HG03196 (cell line): Measurements from ENCODE around the gene MPPE1.
"Not testable (repeated sequence)": the region's sequence is repeated elsewhere in the genome, so short reads cannot be mapped to it uniquely, and the experiment has no call there.

Experiments used
- ATAC-seq: cut with Tn5 transposase; IDR thresholded peaks from one replicate; pipeline ENCODE4 v1.9.1; 2021; ENCODE audit not compliant: unreplicated experiment

MPPE1 gene

DNA sequence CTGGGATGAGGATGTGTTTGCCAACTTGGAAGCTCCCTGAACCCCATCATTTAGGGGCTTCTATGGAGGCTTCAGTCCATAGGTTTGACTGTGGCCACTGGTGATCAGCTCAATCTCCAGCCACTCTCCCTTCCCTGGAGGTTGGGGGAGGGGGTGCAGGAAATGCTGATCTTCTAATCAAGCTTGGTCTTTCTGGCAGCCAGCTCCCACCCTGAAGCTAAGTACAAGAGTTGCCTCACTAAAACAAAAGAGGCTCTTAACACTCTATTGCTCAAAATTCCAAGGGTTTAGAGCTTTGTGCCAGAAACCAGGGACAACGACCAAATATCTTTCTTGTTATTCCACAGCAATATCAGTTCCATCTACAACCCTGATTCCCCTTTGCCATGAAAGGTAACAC, 19.4 kb upstream of the MPPE1 start:
- no peak for ATAC-seq

DNA sequence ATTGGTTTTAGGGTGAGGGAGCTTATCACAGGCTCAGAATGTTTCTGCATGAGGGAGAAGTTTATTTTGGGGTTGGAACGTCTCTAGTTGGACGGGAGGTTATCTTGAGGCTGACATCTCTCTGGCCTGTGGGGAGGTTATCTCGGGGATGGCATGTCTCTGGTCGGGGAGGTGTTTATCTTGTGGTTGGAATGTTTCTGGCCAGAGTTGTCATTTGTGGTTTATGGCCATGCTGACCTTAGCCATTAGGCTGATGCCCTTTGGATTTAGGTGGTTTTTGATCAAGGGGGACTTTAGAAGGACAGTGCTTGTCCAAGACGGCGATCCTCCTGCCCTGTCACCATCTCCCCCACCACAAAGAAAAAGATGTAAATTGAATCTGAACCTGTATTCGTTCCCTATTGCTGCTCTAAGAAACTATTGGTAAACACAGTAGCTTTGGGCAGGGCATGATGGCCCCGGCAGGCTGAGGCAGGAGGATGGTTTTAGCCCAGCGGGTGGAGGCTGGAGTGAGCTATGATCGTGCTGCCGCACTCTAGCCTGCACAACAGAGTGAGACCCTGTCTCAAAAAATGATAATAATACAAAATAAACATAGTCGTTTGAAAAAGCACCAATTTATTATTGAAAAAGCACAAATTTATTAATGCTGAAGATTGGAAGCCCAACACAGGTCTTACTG, 17.8 kb upstream of the MPPE1 start:
- no peak for ATAC-seq

DNA sequence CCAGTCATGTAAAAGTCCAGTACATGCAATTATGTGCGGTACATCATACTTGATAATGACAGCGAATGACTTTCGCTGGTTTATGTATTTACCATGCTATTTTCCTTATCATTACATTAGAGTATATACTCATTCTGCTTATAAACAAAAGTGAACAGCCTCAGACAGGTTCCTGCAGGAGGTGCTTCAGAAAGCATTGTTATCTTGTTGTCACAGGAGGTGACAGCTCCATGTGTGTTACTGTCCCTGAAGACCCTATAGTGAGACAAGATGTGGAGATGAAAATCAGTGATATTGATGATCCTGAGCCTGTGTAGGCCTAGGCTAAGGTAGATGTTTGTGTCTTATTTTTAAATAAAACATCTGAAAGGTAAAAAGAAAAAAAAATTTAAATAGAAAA, 15.3 kb upstream of the MPPE1 start:
- ATAC-seq: no peak

DNA sequence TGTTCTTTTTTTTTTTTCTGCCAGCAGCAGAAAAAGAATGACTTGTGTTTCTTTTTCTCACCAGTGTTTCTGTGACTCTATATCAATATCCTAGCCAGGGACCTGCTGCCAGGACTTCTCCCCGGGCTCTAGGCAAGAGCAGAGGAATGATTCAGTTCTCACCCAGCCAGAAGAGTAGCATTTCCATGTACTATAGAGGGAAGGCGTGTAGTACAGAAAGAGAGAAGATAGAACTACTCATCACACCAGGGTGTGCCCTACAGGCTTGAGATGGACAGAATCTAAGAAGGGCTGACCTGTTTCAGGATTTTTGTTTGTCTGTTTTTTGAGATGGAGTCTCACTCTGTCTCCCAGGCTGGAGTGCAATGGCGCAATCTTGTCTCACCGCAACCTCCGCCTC, 11.4 kb upstream of the MPPE1 start:
- ATAC-seq: not testable (repeated sequence)

DNA sequence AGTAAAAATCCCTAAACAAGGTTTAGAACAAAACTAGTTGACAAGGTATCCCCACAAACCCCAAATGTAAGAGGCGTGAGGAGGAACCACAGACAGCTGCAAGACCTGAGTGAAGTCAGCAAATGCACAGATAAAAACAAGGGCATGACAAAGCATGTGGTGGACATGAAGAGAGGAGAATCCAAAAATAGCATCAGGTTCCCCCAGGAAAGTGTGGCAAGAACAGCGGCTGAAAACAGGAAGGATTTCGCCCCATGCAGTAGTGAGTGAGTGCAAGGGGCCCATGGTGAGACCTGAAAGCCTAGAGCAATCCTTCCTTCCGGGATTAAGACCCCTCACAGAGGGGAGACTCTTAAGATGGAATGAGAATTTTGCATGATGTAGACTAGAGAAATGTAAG, 8.8 kb upstream of the MPPE1 start:
- ATAC-seq: not testable (repeated sequence)

DNA sequence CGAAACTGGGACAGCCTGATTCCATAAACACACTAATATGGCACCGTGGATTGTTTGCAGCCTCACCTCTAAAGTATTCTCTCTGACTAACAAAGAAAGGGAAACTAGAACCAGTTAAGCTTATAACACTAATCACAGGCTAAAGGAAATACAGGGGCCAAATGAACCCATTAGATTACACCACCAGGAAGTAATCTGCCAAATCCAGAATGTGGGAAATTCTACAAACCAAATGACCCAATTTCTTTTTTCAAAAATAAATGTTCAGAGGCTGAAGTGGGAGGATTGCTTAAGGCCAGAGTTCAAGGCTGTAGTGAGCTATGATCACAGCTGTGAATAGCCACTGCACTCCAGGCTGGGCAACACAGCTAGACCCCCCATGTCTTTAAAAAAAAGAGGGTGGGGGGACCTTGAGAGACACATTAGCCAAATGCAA, 1.5 kb upstream of the MPPE1 start:
- no peak for ATAC-seq

DNA sequence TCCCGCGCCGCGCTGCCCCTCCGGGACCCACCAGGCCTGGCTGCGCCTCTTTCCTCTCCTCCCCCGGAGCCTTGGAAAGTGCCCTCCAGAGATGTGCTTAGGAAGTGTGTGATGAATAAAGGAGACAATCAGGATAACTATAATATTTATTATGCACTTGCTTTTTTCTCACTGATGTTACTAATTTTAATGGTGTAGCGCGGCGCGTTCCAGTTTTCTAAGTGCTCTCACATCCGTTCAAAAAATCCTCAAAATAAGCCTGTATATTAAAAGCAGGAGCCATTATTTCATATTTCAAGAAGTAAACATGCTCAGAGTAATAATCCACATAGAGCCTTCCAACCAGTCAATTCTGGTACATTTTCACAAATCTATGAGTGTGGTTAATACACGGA, 941 bp upstream of the MPPE1 start:
- no peak for ATAC-seq

DNA sequence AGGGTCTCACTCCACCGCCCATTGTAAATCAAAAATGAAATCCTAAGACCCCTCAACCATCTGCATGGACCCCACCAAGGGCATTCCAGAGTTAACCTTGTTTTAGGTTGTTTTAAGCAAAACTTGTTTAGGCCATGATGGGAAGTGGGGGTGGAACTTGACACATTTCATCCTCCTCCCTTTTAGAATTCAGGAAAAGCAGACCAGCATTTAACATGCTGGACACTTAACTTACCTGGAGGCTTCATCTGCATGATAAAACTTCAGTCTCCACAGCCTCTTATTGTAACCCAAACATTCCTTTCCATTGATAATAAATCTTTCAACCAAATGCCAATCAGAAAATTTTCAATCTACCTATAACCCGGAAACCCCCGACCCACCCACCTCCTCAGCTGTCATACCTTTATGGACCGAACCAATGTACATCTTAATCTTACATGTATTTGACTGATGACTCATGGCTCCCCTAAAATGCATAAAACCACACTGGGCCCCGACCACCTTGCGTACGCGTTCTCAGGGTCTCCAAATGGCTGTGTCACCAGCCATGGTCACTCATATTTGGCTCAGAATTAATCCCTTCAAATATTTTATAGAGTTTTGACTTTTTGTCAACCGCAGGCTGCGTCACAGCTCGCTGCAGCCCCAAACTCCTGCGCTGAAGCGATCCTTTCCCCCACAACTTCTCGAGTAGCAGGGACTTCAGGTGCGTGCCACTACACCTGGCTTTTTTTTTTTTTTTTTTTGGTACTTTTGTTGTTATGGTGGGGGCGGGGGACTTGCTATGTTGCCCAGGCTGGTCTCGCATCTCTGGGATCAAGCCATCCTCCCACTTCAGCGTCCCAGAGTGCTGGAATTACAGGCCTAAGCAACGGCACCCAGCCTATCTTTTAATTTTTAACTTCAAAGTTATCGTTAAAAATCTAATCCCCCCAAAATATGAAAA, 917 bp downstream of the MPPE1 start:
- ATAC-seq: no peak

DNA sequence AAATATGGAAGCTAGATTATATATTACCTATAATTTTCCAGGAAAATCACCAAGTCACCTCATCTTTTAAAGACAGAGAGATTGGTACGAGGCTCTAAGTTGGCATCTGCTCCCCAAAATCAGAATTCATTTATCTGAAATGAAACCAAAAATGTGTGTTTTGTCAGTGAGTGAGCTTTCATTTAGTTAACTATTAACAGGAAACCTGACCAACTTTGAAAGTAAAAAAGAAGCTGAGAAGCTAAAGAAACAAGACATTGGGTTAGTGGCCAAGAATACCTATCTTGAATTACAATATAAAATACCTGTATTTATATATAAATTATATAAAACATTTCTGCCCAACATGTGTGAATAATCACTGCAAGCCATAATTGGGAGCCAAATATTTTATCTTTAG, 1.9 kb downstream of the MPPE1 start:
- no peak for ATAC-seq

DNA sequence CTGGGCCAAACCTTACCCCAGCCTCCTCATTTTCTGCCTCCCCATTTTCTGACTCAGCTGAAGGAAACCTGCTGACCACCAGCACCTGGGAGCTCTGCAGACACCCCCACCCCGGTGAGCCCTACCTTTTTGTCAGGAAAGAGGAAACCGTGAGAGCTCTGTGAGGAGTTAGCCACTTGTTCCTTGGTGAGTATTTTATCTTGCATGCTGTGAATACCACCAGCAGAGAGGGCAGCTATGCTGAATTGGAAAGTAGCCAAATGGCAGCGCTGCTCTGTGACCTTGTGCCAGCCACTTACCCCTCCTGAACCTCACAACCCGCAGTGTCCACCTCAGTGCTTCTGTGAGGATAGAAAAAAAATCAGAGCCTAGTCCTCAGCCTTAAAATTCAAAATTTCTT, 2.5 kb downstream of the MPPE1 start:
- ATAC-seq: no peak

DNA sequence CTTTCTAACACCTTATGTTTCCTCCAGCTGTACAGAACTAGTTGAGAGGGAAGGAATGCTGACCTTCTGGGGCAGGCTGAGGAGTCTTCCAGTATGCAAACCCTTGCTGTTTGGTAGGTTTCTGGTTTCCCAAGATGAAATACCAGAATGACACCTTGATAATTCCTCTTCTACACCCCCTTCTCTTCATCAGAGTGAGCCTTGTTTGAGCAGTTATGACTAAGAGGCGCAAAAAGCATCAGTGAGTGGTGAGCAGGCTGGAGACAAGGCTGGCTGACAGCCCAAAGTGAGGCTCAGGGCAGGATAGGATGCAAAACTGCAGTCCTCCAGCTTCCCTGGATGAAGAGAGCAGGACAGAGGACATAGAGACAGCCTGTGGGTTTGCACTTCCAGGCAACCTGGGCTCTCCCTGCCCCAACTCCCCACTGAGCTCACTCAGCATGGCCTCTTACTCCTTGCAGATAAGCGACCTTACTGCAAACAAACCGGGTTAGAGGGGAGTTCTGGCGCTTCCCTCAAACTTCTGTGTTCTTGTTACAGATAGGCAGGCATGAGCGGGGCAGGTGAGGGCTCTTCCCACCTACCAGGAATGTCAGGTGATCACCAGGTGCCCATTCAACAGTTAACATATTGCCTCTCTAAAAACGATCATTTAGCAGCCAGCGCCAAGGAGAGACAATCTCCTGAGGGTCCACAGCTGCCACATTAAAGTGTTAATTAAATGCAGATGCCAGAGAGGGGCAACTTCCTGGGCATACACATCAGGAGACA, 5.4 kb downstream of the MPPE1 start:
- no peak for ATAC-seq

DNA sequence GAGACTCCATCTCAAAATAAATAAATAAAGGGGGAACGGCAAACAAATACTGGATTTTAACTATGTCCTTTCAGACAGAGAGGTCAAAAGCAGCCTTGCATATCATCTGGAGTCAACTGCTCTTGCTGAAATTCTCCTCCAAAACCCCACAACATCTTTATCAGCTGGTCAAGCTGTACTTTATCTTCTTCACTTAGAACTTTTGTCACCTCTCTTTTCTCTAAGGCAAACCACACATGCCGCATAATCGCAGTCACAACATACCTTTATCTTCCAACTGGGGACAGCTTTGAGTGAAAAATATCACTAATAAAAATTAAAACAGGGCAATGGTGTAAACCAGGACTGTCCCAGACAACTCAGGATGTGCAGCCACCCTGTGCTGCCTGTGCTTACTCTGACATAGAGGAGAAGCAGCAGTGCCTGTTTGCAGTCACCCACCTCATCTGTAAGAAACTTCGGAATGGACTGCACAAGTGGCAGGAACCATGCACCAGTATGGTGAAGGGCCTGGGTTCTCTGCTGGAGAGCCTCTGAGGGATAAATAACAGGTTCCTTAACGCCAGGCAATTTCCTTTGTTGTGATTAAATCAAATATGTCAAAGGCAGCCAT, 6.2 kb downstream of the MPPE1 start:
- ATAC-seq: no peak

DNA sequence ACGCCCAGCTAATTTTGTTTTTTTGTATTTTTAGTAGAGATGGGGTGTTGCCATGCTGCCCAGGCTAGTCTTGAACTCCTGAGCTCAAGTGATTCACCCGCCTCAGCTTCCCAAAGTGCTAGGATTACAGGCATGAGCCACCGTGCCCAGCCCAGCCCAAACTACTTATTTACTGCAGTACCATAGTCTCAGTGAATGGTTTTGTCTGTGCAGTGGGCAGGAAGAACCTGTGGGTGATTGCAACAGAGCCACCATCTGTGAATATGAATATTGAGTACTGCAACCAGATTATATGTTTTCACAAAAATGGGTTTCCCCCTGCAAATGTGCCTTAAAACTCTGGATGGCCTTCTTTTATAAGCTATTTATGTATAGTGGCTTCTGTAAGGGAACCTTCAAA, 9.1 kb downstream of the MPPE1 start:
- no peak for ATAC-seq

DNA sequence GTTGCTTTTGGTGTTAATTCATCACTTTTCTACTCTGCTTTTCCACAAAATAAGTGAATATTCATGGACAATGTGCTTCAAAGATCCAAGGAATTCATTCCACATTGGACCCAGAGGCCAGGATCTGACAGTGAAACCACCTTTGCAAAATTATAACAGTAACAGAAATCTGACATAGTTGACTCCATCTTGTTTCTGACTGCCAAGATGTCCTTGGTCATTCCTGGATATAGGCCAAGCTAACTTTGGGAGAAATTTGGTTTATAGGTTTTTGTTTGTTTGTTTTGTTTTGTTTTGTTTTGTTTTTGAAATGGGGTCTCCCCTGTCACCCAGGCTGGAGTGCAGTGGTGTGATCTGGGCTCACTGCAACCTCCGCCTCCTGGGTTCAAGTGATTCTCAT, 10.3 kb downstream of the MPPE1 start:
- ATAC-seq: no peak

DNA sequence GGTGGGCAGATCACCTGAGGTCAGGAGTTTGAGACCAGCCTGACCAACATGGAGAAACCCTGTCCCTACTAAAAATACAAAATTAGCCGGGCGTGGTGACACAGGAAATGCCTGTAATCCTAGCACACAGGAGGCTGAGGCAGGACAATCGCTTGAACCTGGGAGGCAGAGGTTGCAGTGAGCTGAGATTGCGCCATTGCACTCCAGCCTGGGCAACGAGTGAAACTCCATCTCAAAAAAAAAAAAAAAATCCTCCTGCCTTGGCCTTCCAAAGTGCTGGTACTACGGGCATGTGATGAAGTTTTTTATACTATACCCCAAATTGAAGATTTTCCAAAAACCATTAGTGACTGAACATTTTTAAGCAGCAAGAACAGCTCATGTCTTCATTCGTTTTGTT, 15.7 kb downstream of the MPPE1 start:
- ATAC-seq: not testable (repeated sequence)

DNA sequence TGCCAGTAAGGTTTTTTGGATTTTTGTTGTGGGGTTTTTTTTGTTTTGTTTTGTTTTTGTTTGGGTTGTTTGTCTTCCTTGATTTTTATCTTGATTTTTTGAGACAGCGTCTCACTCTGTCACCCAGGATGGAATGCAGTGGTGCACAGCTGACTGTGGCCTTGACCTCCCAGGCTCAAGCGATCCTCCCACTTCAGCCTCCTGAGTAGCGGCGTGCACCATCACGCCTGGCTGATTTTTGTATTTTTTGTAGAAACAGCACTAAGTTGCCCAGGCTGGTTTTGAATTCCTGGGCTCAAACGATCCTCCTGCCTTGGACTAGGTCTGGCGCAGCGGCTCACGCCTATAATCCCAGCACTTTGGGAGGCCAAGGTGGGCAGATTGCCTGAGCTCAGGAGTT, 16.4 kb downstream of the MPPE1 start:
- ATAC-seq: no peak

DNA sequence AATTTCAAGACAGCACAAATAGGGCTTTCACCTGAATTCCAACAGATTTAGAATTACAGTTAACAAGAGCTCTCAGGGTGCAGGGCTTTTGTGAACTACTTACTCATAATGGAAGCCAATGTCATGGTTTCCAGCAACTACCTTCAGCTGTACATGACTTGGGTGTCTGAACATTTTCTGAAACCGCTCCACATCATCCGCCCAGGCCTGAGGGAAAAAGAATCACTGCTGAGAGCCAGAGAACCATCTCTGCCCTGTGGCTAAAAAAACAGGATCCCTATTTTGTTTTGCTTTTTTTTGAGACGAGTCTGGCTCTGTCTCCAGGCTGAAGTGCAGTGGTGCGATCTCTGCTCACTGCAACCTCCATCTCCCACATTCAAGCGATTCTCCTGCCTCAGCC, 18.8 kb downstream of the MPPE1 start:
- no peak for ATAC-seq

DNA sequence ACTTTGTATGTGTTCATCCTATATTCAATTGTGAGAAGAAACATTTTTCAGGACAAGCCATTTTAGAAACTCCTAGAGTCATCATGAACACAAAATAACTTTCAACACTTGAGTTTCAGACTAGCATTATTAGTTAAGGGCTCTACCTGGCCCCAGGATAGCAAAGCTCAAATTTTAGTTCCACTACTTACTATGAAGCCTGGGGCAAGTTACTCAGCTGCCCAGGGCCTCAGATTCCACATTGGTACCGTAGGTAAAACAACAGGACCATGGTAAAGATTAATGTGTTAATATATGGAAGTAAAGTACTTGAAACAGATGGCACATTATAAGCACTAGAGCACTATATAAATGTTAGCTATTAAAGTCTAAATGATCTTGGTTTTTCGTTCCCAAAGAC, 19.4 kb downstream of the MPPE1 start:
- no peak for ATAC-seq

DNA sequence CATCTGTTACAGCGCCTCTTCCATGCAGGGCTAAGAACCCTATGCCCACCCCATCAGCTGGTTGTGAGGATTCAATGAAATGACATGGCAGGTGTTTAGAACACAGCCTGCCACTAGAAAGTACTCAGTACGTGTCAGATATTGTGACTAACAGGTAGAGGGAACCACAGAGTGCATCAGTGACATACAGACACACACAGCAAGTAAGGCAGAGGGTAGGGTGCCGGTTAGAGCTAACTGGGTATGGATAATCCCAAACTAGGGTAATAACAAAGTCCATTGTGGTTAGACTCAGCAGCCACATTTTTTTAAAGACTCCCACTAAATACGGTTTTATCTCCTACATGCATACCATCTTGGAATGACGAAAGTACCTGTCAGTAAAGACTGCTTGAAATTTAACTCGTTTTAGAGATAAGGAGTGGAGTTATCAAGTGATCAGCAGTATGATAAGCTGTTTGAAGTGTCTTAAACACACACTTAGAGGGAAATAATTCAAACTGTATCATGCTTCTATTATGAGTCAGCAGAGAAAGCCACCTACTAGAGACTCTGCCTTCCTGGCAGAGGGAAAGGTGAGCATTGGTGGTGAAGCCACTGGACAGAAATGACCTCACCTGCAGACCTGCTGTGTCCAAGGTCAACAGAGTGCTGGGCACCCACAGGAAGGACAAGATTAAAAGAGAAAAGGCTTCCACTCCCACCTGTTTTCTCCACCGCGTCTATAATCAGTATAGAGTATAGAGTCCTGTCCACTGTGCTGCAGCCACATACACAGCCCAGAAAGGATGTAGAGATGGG, 20.6 kb downstream of the MPPE1 start:
- no peak for ATAC-seq

DNA sequence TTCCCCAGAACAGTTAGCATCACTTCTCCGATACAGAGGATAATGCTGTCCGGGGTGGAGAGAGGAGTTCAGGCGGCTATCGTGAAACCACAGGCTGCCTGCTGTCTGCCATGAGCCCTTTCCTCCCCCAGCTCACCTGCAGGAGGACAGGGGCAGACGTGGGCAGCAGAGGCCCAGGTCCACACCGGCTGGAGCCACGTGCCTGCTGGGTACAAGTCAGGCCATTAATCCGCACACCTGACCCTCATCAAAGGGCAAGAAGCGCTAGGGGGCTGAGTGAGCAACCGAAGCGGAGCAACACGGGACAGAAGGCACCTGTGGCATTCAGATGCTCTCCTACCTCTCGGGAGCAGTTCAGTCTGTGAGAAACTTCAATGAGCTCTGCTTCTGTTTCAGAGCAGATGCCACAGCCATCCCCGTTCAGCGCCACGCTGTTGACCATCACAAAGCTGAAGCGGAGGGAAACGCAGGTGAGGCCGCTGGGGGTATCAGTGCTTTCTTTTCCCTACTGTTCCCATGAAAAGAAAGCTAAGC, 21.5 kb downstream of the MPPE1 start:
- no peak for ATAC-seq
